Gastrocnemius medialis (tissue), 4 donors: ENCODE data around the gene MPPED1. TPM values are rescaled to one million over a fixed set of nuclear protein-coding genes. Genes with fewer than 3 reads are reported as not detected.

Source experiments
- ATAC-seq, 2 donors: fragments of 150-250 bp; one replicate each; pipeline ENCODE4 v1.9.1; 2016
- DNase-seq, 2 donors: peaks; one replicate each; pipeline ENCODE4 v3.0.0-alpha.2; 2019
- H3K27ac ChIP-seq, 4 donors: fragments of 200-600 bp; sonication (generic); 1 replicate in 1 of 4; 2 replicates in 3 of 4; pipeline ENCODE4 v1.5.1; 2016 to 2018; ENCODE audit warnings: mild to moderate bottlenecking in 2 of 4, moderate library complexity in 1 of 4
- H3K27me3 ChIP-seq, 3 donors: fragments of 200-600 bp; sonication (generic) in 2 of 3; 1 replicate in 1 of 3; 2 replicates in 2 of 3; pipeline versions ENCODE4 v1.5.1 to v1.6.0; 2016 to 2019; ENCODE audit warnings: mild to moderate bottlenecking in 1 of 3, moderate library complexity in 1 of 3
- H3K36me3 ChIP-seq, 2 donors: fragments of 200-600 bp; sonication (generic) in 1 of 2; one replicate each; pipeline ENCODE4 v1.5.1; 2017 to 2018
- H3K4me1 ChIP-seq, 2 donors: fragments of 200-600 bp; sonication (generic) in 1 of 2; one replicate each; pipeline ENCODE4 v1.5.1; 2016 to 2017; ENCODE audit warnings: mild to moderate bottlenecking in 2 of 2
- H3K4me3 ChIP-seq, 4 donors: fragments of 200-600 bp; sonication (generic) in 3 of 4; 1 replicate in 1 of 4; 2 replicates in 3 of 4; pipeline ENCODE4 v1.5.1; 2016 to 2019; ENCODE audit warnings: mild to moderate bottlenecking in 2 of 4
- H3K9me3 ChIP-seq, 3 donors: fragments of 200-600 bp; sonication (generic) in 2 of 3; 1 replicate in 1 of 3; 2 replicates in 2 of 3; pipeline ENCODE4 v1.5.1; 2016 to 2019
- POLR2A ChIP-seq, 2 donors: fragments of 450-650 bp; IDR thresholded peaks; one replicate each; pipeline ENCODE4 v1.6.1; 2017; ENCODE audit warnings: antibody characterized with exemption in 2 of 2, mild to moderate bottlenecking in 2 of 2, moderate library complexity in 2 of 2
- in situ Hi-C, 4 donors: fragments of 200-750 bp; cut with MboI; loops; one replicate each; pipeline versions ENCODE4 v1.15.0 to v1.8.0; 2017; ENCODE audit warnings: low sequenced_read_pairs in 4 of 4
- intact Hi-C: fragments of 100-400 bp; cut with DNase I; formaldehyde crosslinking; loops from one replicate; pipeline ENCODE4 v1.15.1; 2023; ENCODE audit warnings: low total_unique reads
- total RNA-seq, 4 donors: library from RNA; depleted of rRNA; stranded (reverse); fragments of >200 nt; gene quantifications; one replicate each; pipeline versions ENCODE4 v1.1.0 to v1.2.3, GENCODE V29; 2016
- TF ChIP-seq, protein P1 (sequence below), 5 experiments: fragments of 450-650 bp in 3 of 5; fragments of 200-600 bp in 2 of 5; sonication (generic) in 2 of 5; IDR thresholded peaks in 4 of 5; conservative IDR thresholded peaks in 1 of 5; 1 replicate in 4 of 5; 2 replicates in 1 of 5; pipeline ENCODE4 v1.5.1; 2016 to 2019; ENCODE audit warnings: antibody characterized with exemption in 5 of 5, mild to moderate bottlenecking in 3 of 5, moderate library complexity in 3 of 5

Gene MPPED1
- total RNA-seq, 4 donors from 2014 or later: not detected

DNA sequence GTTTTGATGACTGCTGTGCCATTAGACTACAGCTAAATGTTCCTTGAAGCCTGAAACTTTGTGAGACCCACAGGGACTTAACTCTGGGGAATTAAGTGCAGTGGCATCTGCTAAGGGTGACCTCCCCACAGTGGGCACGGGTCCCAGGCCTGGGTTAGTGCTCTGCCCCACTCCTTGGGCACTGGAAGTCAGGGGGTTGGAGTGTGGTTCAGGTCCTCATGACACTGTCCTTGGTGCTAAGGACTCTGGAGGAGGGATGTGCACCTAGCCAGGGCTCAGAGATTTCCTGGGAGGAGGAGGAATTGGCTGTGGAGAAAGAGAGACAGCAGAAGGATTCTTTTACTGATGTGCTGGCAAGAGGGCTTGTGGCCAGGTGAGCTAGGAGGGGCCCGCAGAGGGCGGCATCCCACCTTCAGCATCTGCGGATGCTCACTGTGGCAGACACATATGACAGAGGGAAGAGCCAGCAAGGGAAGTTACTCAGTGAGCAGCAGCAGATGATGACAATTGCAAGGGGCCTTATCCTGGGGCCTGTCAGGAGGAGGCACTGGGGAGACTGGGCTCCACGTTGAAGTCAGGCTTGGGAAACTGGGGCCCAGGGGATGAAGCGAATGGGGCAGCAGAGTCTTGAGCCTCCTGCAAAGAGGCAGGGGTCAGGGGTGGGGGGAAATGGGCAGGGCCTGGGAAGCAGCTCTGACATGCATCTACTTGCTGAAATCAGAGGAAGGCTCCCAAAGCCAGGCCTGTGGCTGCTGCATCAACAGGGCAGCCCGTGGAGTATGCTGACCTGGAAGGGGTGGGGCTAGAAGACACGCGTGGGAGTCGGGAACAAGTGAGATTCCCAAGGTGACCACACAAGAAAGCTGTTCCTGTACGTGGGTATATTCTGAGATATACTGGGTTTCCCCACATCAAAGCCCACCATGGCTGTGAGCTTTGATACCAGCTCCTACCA is 144.0 kb downstream of the MPPED1 start:
- DNase-seq (no peak), ATAC-seq (no peak)
- Histone ChIP-seq H3K9me3 (no peaks in the 10 kb centered on the region), H3K27ac (no peak overlapping the region), H3K27me3 (no peaks in the 10 kb centered on the region), H3K4me3 (no peak overlapping the region), H3K4me1 (no peaks in the 10 kb centered on the region), H3K36me3 (no peaks in the 10 kb centered on the region)
- TF ChIP-seq POLR2A (IDR thresholded peaks at IDR 0.05): no peak
- TF ChIP-seq, protein P1, sequence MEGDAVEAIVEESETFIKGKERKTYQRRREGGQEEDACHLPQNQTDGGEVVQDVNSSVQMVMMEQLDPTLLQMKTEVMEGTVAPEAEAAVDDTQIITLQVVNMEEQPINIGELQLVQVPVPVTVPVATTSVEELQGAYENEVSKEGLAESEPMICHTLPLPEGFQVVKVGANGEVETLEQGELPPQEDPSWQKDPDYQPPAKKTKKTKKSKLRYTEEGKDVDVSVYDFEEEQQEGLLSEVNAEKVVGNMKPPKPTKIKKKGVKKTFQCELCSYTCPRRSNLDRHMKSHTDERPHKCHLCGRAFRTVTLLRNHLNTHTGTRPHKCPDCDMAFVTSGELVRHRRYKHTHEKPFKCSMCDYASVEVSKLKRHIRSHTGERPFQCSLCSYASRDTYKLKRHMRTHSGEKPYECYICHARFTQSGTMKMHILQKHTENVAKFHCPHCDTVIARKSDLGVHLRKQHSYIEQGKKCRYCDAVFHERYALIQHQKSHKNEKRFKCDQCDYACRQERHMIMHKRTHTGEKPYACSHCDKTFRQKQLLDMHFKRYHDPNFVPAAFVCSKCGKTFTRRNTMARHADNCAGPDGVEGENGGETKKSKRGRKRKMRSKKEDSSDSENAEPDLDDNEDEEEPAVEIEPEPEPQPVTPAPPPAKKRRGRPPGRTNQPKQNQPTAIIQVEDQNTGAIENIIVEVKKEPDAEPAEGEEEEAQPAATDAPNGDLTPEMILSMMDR (IDR thresholded peaks at IDR 0.05 in 4 of 5, conservative IDR thresholded peaks at IDR 0.05 in 1 of 5): no peak
- intact Hi-C loops (no loop called here), in situ Hi-C loops (no loop called here)

Other genes with a start within 250 kb of the MPPED1 start
- gene TTLL12, start 224.9 kb upstream of the MPPED1 start, total RNA-seq: 10 to 100 TPM; 13.7 to 41.8 (median 19.6) TPM
- gene SCUBE1, start 68.6 kb upstream of the MPPED1 start, total RNA-seq: under 1 TPM; 0.20 to 0.55 (median 0.41) TPM